ENCODE measurements around the gene SUSD5.

The SUSD5 gene

DNA sequence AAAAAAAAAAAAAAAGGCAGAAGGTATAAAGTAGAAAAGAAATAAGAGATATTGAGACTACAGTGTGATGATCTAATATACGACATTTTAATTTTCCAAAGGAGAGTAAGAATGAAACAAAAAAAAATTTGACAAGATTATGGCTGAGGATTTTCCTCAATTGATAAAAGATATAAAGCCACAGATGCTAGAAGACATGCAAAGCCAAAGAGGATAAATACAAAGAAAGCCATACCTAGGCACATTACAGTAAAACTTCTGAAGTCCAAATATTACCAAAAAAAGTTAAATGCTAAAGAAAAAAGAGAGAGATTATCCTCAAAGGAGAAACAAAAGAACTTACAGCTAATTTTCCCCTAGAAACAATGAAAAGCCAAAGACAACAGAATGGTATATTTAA is 20.3 kb upstream of the SUSD5 start:
- no peak overlapping the region for H3K23ac ChIP-seq (ENCODE audit: low read length)
- H3K36me3 ChIP-seq (ENCODE audit: control insufficient read depth, insufficient read depth, low read length) = no peaks in the 10 kb centered on the region
- no peak overlapping the region for H2BK15ac ChIP-seq (replicated peaks; ENCODE audit: low read depth)
- H3K56ac ChIP-seq (ENCODE audit: low read length) = no peak overlapping the region
- H2BK120ac ChIP-seq (ENCODE audit: low read depth, low read length) = no peak overlapping the region
- H3K27ac ChIP-seq (ENCODE audit: low read depth, low read length) = no peak overlapping the region
- no peaks in the 10 kb centered on the region for H3K79me1 ChIP-seq (ENCODE audit: low read length)
- no peaks in the 10 kb centered on the region for H3K27me3 ChIP-seq (ENCODE audit: insufficient read depth, low read length, poor library complexity)
- no peak overlapping the region for H4K8ac ChIP-seq (ENCODE audit: low read depth, low read length)
- H3K4ac ChIP-seq (ENCODE audit: low read depth, low read length) = no peak overlapping the region
- no peak overlapping the region for H2AK5ac ChIP-seq (ENCODE audit: low read length)
- H3K4me3 ChIP-seq (ENCODE audit: low read length) = no peak overlapping the region
- no peaks in the 10 kb centered on the region for H3K4me1 ChIP-seq (ENCODE audit: control insufficient read depth, low read depth, low read length)
- no peak overlapping the region for H4K5ac ChIP-seq (ENCODE audit: low read length)
- no peaks in the 10 kb centered on the region for H3K79me2 ChIP-seq (ENCODE audit: control insufficient read depth, insufficient read depth, low read length)
- no peak for DNase-seq
- no peak overlapping the region for H3K4me2 ChIP-seq (ENCODE audit: low read length)
- H3K9ac ChIP-seq (ENCODE audit: low read length) = no peak overlapping the region
- H2BK5ac ChIP-seq (ENCODE audit: low read length) = no peak overlapping the region
- no peak overlapping the region for H3K18ac ChIP-seq (ENCODE audit: low read length)
- WGBS (ENCODE audit: extremely low coverage, insufficient coverage, low lambda C conversion rate) = no CpG with 5 or more reads among the region's 1 CpG

DNA sequence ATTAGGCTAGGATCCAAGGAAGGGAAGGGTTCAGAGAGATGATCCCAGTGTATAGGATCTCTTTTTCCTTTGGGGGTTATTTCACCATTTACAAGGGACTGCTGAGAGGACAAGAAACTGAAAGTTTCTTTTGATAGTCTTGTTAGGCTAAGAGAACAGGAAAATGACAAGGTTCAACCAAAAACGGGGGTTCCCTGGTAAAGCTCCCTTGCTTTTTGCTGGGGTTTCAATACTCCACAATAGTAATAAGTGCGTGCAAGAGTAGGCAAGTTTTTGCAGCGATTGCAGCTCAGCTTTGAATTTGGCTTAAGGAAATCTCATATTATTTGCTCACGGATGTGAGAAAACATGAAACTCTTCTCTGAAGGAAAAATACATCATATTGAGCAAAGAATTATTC is 18.8 kb upstream of the SUSD5 start:
- no peaks in the 10 kb centered on the region for H3K36me3 ChIP-seq (ENCODE audit: control insufficient read depth, insufficient read depth, low read length)
- no peak overlapping the region for H3K27ac ChIP-seq (ENCODE audit: low read depth, low read length)
- no peaks in the 10 kb centered on the region for H3K79me2 ChIP-seq (ENCODE audit: control insufficient read depth, insufficient read depth, low read length)
- no peak overlapping the region for H2BK5ac ChIP-seq (ENCODE audit: low read length)
- H3K4me3 ChIP-seq (ENCODE audit: low read length) = no peak overlapping the region
- no peak overlapping the region for H3K4me2 ChIP-seq (ENCODE audit: low read length)
- H3K9ac ChIP-seq (ENCODE audit: low read length) = no peak overlapping the region
- H4K5ac ChIP-seq (ENCODE audit: low read length) = no peak overlapping the region
- H3K4ac ChIP-seq (ENCODE audit: low read depth, low read length) = no peak overlapping the region
- H2AK5ac ChIP-seq (ENCODE audit: low read length) = no peak overlapping the region
- H2BK120ac ChIP-seq (ENCODE audit: low read depth, low read length) = no peak overlapping the region
- no peak overlapping the region for H3K23ac ChIP-seq (ENCODE audit: low read length)
- H3K56ac ChIP-seq (ENCODE audit: low read length) = no peak overlapping the region
- DNase-seq = no peak
- H3K18ac ChIP-seq (ENCODE audit: low read length) = no peak overlapping the region
- WGBS (ENCODE audit: extremely low coverage, insufficient coverage, low lambda C conversion rate) = no CpG with 5 or more reads among the region's 4 CpGs
- H3K4me1 ChIP-seq (ENCODE audit: control insufficient read depth, low read depth, low read length) = no peaks in the 10 kb centered on the region
- H3K79me1 ChIP-seq (ENCODE audit: low read length) = no peaks in the 10 kb centered on the region
- H3K27me3 ChIP-seq (ENCODE audit: insufficient read depth, low read length, poor library complexity) = no peaks in the 10 kb centered on the region
- no peak overlapping the region for H4K8ac ChIP-seq (ENCODE audit: low read depth, low read length)
- no peak overlapping the region for H2BK15ac ChIP-seq (replicated peaks; ENCODE audit: low read depth)

DNA sequence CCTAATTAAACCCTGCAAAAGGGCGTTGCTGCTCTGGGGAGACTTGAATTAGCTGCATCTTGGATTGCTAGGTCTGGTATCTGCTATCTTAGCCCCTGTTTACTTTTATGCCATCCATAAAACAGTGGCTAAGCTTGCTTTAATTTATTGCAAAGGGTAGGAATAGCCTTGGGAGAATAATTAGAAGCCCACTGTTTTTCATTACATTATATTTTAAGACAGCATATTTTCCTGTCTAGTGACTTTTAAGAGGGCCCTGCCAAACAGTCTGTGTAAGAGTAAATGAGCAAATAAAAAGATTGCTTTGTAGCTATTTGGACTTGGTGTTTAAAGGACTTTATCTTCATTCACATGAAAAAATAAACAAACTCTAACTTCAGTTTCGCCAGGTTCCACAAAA is 17.4 kb upstream of the SUSD5 start:
- no CpG with 5 or more reads among the region's 2 CpGs for WGBS (ENCODE audit: extremely low coverage, insufficient coverage, low lambda C conversion rate)

DNA sequence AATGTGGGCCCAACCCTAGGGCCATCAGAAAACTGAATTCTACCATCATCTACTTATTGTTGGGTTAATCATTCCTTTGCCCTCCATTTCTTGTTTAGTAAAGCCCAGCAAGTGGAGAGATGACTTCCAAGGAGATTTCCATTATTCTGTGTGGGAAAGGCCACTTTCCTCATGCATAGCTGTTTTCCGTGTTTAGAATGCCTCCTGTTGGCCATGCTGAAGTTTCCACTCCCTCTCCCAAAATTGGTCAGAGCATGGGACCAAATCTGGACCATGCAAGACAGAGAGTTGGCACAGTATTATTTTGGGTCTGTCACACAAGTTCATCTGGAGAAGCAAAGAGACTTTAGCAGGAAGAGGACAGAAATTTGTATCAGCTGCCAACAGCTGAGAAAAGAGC is 15.3 kb upstream of the SUSD5 start:
- Histone ChIP-seq H2AK5ac (ENCODE audit: low read length) (no peak overlapping the region), H3K36me3 (ENCODE audit: control insufficient read depth, insufficient read depth, low read length) (no peaks in the 10 kb centered on the region), H3K4me3 (ENCODE audit: low read length) (no peak overlapping the region), H3K27ac (ENCODE audit: low read depth, low read length) (no peak overlapping the region), H3K4me2 (ENCODE audit: low read length) (no peak overlapping the region), H2BK5ac (ENCODE audit: low read length) (no peak overlapping the region), H3K4me1 (ENCODE audit: control insufficient read depth, low read depth, low read length) (no peaks in the 10 kb centered on the region), H3K27me3 (ENCODE audit: insufficient read depth, low read length, poor library complexity) (no peaks in the 10 kb centered on the region), H3K56ac (ENCODE audit: low read length) (no peak overlapping the region), H2BK120ac (ENCODE audit: low read depth, low read length) (no peak overlapping the region), H3K79me2 (ENCODE audit: control insufficient read depth, insufficient read depth, low read length) (no peaks in the 10 kb centered on the region), H3K23ac (ENCODE audit: low read length) (no peak overlapping the region), H4K8ac (ENCODE audit: low read depth, low read length) (no peak overlapping the region), H2BK15ac (replicated peaks; ENCODE audit: low read depth) (no peak overlapping the region), H3K9ac (ENCODE audit: low read length) (no peak overlapping the region), H4K5ac (ENCODE audit: low read length) (no peak overlapping the region), H3K79me1 (ENCODE audit: low read length) (no peaks in the 10 kb centered on the region), H3K4ac (ENCODE audit: low read depth, low read length) (no peak overlapping the region), H3K18ac (ENCODE audit: low read length) (no peak overlapping the region)
- DNase-seq = no peak
- WGBS (ENCODE audit: extremely low coverage, insufficient coverage, low lambda C conversion rate) = no CpG with 5 or more reads among the region's 1 CpG

More for the DNA sequence above, 17.4 kb upstream of the SUSD5 start:
- H3K4ac ChIP-seq (ENCODE audit: low read depth, low read length) = no peak overlapping the region
- H2BK5ac ChIP-seq (ENCODE audit: low read length) = no peak overlapping the region
- H3K27me3 ChIP-seq (ENCODE audit: insufficient read depth, low read length, poor library complexity) = no peaks in the 10 kb centered on the region
- H3K79me2 ChIP-seq (ENCODE audit: control insufficient read depth, insufficient read depth, low read length) = no peaks in the 10 kb centered on the region
- H3K4me1 ChIP-seq (ENCODE audit: control insufficient read depth, low read depth, low read length) = no peaks in the 10 kb centered on the region
- no peak overlapping the region for H2BK120ac ChIP-seq (ENCODE audit: low read depth, low read length)
- no peaks in the 10 kb centered on the region for H3K79me1 ChIP-seq (ENCODE audit: low read length)
- H3K18ac ChIP-seq (ENCODE audit: low read length) = no peak overlapping the region
- no peak overlapping the region for H3K27ac ChIP-seq (ENCODE audit: low read depth, low read length)
- H2BK15ac ChIP-seq (replicated peaks; ENCODE audit: low read depth) = no peak overlapping the region
- no peak overlapping the region for H3K56ac ChIP-seq (ENCODE audit: low read length)
- H4K8ac ChIP-seq (ENCODE audit: low read depth, low read length) = no peak overlapping the region
- H4K5ac ChIP-seq (ENCODE audit: low read length) = no peak overlapping the region
- no peaks in the 10 kb centered on the region for H3K36me3 ChIP-seq (ENCODE audit: control insufficient read depth, insufficient read depth, low read length)
- H3K4me3 ChIP-seq (ENCODE audit: low read length) = no peak overlapping the region
- no peak overlapping the region for H2AK5ac ChIP-seq (ENCODE audit: low read length)
- DNase-seq = no peak
- no peak overlapping the region for H3K9ac ChIP-seq (ENCODE audit: low read length)
- no peak overlapping the region for H3K4me2 ChIP-seq (ENCODE audit: low read length)
- H3K23ac ChIP-seq (ENCODE audit: low read length) = no peak overlapping the region

DNA sequence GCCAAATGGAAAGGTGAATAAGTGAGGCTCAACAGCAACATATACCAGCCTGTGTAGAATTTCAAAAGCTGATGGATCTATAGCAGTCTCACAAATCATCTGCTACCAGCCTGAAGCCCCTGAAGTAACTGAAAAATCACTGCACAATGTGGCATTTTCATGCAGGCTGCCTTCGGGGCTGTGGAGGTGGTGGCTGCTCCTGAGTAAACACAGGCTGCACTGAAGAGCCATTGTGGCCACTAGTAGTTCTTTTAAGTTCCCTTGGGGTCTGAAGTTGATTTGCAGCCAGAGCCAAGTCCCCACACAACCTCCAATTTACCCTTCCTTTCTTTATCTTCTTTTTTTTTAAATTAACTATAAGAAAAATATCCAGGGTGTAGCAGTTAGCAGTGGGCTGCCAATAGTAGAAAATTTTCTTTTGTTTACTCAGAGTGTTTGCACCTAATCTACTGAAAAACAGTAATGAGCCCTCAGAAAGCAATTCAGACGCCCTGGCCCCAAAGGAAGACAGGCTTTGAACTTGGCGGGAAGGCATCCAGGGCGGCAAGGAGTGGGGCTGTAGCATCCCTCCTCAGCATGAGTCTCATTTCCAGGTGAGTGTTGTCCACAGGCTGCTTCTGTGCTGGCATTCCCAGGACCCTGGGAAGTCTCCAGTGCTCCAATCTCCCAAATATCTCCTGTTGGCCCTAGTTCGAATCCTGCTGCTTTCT is 13.3 kb upstream of the SUSD5 start:
- H2AK5ac ChIP-seq (ENCODE audit: low read length) = no peak overlapping the region

DNA sequence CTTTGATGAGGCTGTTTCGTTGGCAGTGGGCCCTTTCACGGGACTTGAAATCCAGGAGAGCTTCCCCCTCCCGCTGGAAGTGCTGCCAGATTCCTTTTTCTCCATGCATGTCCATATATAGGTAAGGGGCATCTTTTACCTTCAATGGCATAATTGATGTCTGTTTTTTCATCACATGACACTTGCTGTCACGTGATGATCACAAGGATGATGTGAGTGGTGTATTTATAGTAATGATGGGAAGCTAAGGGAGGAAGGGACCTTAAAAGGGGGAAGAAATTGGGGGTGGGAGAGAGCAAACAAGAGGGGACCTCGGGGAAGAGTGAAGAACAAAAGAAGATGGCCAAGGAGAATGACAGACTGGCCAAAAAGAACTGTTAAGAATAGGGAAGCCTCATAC is 11.3 kb upstream of the SUSD5 start:
- Histone ChIP-seq H3K4me1 (ENCODE audit: control insufficient read depth, low read depth, low read length) (no peaks in the 10 kb centered on the region), H3K9ac (ENCODE audit: low read length) (no peak overlapping the region), H3K23ac (ENCODE audit: low read length) (no peak overlapping the region), H4K8ac (ENCODE audit: low read depth, low read length) (no peak overlapping the region), H3K27me3 (ENCODE audit: insufficient read depth, low read length, poor library complexity) (no peaks in the 10 kb centered on the region), H3K79me2 (ENCODE audit: control insufficient read depth, insufficient read depth, low read length) (no peaks in the 10 kb centered on the region), H3K4me2 (ENCODE audit: low read length) (no peak overlapping the region), H2BK15ac (replicated peaks; ENCODE audit: low read depth) (no peak overlapping the region), H3K36me3 (ENCODE audit: control insufficient read depth, insufficient read depth, low read length) (no peaks in the 10 kb centered on the region), H3K4ac (ENCODE audit: low read depth, low read length) (no peak overlapping the region), H3K18ac (ENCODE audit: low read length) (no peak overlapping the region), H3K27ac (ENCODE audit: low read depth, low read length) (no peak overlapping the region), H2AK5ac (ENCODE audit: low read length) (no peak overlapping the region), H3K56ac (ENCODE audit: low read length) (no peak overlapping the region), H2BK5ac (ENCODE audit: low read length) (no peak overlapping the region), H3K79me1 (ENCODE audit: low read length) (no peaks in the 10 kb centered on the region), H3K4me3 (ENCODE audit: low read length) (no peak overlapping the region), H2BK120ac (ENCODE audit: low read depth, low read length) (no peak overlapping the region), H4K5ac (ENCODE audit: low read length) (no peak overlapping the region)
- no peak for DNase-seq
- no CpG with 5 or more reads among the region's 5 CpGs for WGBS (ENCODE audit: extremely low coverage, insufficient coverage, low lambda C conversion rate)

More for the DNA sequence above, 13.3 kb upstream of the SUSD5 start:
- Histone ChIP-seq H4K5ac (ENCODE audit: low read length) (no peak overlapping the region), H3K79me2 (ENCODE audit: control insufficient read depth, insufficient read depth, low read length) (no peaks in the 10 kb centered on the region), H3K9ac (ENCODE audit: low read length) (no peak overlapping the region), H3K4me3 (ENCODE audit: low read length) (no peak overlapping the region), H4K8ac (ENCODE audit: low read depth, low read length) (no peak overlapping the region), H3K4me2 (ENCODE audit: low read length) (no peak overlapping the region), H3K27me3 (ENCODE audit: insufficient read depth, low read length, poor library complexity) (no peaks in the 10 kb centered on the region), H3K4me1 (ENCODE audit: control insufficient read depth, low read depth, low read length) (no peaks in the 10 kb centered on the region), H3K36me3 (ENCODE audit: control insufficient read depth, insufficient read depth, low read length) (no peaks in the 10 kb centered on the region), H3K27ac (ENCODE audit: low read depth, low read length) (no peak overlapping the region), H2BK120ac (ENCODE audit: low read depth, low read length) (no peak overlapping the region), H3K23ac (ENCODE audit: low read length) (no peak overlapping the region), H3K18ac (ENCODE audit: low read length) (no peak overlapping the region), H2BK5ac (ENCODE audit: low read length) (no peak overlapping the region), H3K4ac (ENCODE audit: low read depth, low read length) (no peak overlapping the region), H3K56ac (ENCODE audit: low read length) (no peak overlapping the region), H2BK15ac (replicated peaks; ENCODE audit: low read depth) (no peak overlapping the region), H3K79me1 (ENCODE audit: low read length) (no peaks in the 10 kb centered on the region)
- no peak for DNase-seq
- no CpG with 5 or more reads among the region's 5 CpGs for WGBS (ENCODE audit: extremely low coverage, insufficient coverage, low lambda C conversion rate)
